Heart left ventricle (tissue), 13 donors: Measurements from ENCODE around the gene DDX10.

Experiments used
- CTCF ChIP-seq, 12 donors: fragments of 200-600 bp; sonication (generic) in 4 of 12; IDR thresholded peaks; one replicate each; pipeline versions ENCODE4 v1.5.0 to v1.8.0; 2018 to 2022; ENCODE audit warnings: antibody characterized with exemption in 12 of 12, mild to moderate bottlenecking in 5 of 12
- POLR2A ChIP-seq, 2 donors: fragments of 450-650 bp; IDR thresholded peaks; one replicate each; pipeline ENCODE4 v1.6.1; 2017; ENCODE audit warnings: antibody characterized with exemption in 2 of 2, mild to moderate bottlenecking in 2 of 2, moderate library complexity in 2 of 2
- donor health status: ischemic (EF 13 %, LVEDD 7.1; RV severe dilation, severe dysfunction).
- donor health status: DM: no; HTN: yes; CAD: no.
- donor health status: DM: no; HTN: no; CAD: no.
- donor health status: ischemic (EF 25% LVEDD 6.9; RV normal size, moderate dysfunction).
- donor health status: ischemic (EF 25% LVEDD 5.7; RV mildly dilated, moderate dysfunction).
- donor health status: ischemic (EF 35%, LVEDD 5.7; RV mildly dilated, moderate dysfunction).
- donor health status: nonischemic (EF 11% LVEDD 7.7; RV severe dilation, severe dysfunction).
- donor health status: DM: yes; HTN: yes; CAD: no.
- donor health status: PGD.
- donor health status: ischemic (EF 29% LVEDD 5.4; RV normal size, mild dysfunction).
- donor health status: nonischemic (EF 23%, LVEDD 6.1; RV moderate dilation, normal function).

GRCh38 chr11:108897071-108897481 lies 232.2 kb downstream of the DDX10 start:
- TF ChIP-seq CTCF (IDR thresholded peaks at IDR 0.05) = no peak
- TF ChIP-seq POLR2A (IDR thresholded peaks at IDR 0.05) = no peak
